ENCODE results near the gene TSEN54.

The TSEN54 gene

GRCh38 chr17:75499313-75500022 is 16.9 kb upstream of the TSEN54 start:
- DNase-seq (ENCODE audit: low read depth, low spot score): no peak
- TF ChIP-seq CTCF (IDR thresholded peaks at IDR 0.05; ENCODE audit: low read depth, low read length): no peak
- in situ Hi-C loops (cut with HindIII; ENCODE audit: low sequenced_read_pairs): no loop called here
- H3K4me3 ChIP-seq (ENCODE audit: low read depth, low read length): no peak overlapping the region

GRCh38 chr17:75500419-75501216 is 15.7 kb upstream of the TSEN54 start:
- TF ChIP-seq CTCF (IDR thresholded peaks at IDR 0.05; ENCODE audit: low read depth, low read length): no peak
- no peak overlapping the region for H3K4me3 ChIP-seq (ENCODE audit: low read depth, low read length)
- DNase-seq (ENCODE audit: low read depth, low spot score): no peak
- in situ Hi-C loops (cut with HindIII; ENCODE audit: low sequenced_read_pairs): no loop called here

- in situ Hi-C loops (cut with HindIII; ENCODE audit: low sequenced_read_pairs): no loop called here
- DNase-seq (ENCODE audit: low read depth, low spot score): no peak
- H3K4me3 ChIP-seq (ENCODE audit: low read depth, low read length): no peak overlapping the region
- no peak for TF ChIP-seq CTCF (IDR thresholded peaks at IDR 0.05; ENCODE audit: low read depth, low read length)
Observed at GRCh38 chr17:75501378-75502071, 14.8 kb upstream of the TSEN54 start.

- TF ChIP-seq CTCF (IDR thresholded peaks at IDR 0.05; ENCODE audit: low read depth, low read length): no peak
- DNase-seq (ENCODE audit: low read depth, low spot score): no peak
- H3K4me3 ChIP-seq (ENCODE audit: low read depth, low read length): no peak overlapping the region
- in situ Hi-C loops (cut with HindIII; ENCODE audit: low sequenced_read_pairs): no loop called here
Observed at GRCh38 chr17:75502072-75502720, 14.1 kb upstream of the TSEN54 start.

GRCh38 chr17:75502721-75503329 is 13.5 kb upstream of the TSEN54 start:
- no peak overlapping the region for H3K4me3 ChIP-seq (ENCODE audit: low read depth, low read length)
- no peak for TF ChIP-seq CTCF (IDR thresholded peaks at IDR 0.05; ENCODE audit: low read depth, low read length)
- in situ Hi-C loops (cut with HindIII; ENCODE audit: low sequenced_read_pairs): no loop called here
- no peak for DNase-seq (ENCODE audit: low read depth, low spot score)

All from astrocyte of the spinal cord (primary cell).